Neural progenitor cell (in vitro differentiated cells): ENCODE measurements around the gene FGF9.

Experiments
- EZH2 ChIP-seq: fragments of 200-600 bp; sonication (generic); IDR thresholded peaks from 2 replicates; pipeline ENCODE4 v1.6.1; 2017; ENCODE audit warnings: antibody characterized with exemption, mild to moderate bottlenecking, moderate library complexity
- EZH2phosphoT487 ChIP-seq: fragments of 200-600 bp; sonication (generic); IDR thresholded peaks from 2 replicates; pipeline ENCODE4 v1.6.1; 2017; ENCODE audit warnings: antibody characterized with exemption
- TF ChIP-seq, protein P1 (sequence below): fragments of 200-600 bp; sonication (generic); IDR thresholded peaks from 2 replicates; pipeline ENCODE4 v1.5.1; 2017; ENCODE audit warnings: antibody characterized with exemption, mild to moderate bottlenecking

DNA sequence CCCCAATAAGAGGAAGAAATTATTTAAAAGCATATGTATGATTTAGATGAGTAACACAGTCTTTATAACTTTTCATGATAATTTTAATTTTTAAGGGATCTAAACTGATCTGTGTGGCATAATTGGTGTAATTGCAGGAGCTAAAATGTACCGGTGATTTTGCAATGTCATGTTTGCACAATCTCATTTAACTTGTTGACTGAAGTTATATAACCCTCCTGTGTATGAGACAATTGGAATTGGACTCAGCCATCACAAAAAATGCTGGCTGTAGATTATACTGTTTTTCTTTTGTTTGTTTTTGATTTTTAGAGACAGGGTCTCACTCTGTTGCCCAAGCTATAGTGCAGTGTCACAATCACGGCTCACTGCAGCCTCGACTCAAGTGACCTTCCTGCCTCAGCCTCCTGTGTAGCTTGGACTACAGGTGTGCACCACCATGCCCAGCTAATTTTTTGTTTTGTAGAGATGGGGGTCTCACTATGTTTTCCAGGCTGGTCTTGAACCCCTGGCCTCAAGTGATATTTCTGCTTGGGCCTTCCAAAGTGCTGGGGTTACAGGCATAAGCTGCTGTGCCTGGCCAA is 26.1 kb downstream of the FGF9 start:
- no peak for TF ChIP-seq EZH2
- TF ChIP-seq, protein P1, sequence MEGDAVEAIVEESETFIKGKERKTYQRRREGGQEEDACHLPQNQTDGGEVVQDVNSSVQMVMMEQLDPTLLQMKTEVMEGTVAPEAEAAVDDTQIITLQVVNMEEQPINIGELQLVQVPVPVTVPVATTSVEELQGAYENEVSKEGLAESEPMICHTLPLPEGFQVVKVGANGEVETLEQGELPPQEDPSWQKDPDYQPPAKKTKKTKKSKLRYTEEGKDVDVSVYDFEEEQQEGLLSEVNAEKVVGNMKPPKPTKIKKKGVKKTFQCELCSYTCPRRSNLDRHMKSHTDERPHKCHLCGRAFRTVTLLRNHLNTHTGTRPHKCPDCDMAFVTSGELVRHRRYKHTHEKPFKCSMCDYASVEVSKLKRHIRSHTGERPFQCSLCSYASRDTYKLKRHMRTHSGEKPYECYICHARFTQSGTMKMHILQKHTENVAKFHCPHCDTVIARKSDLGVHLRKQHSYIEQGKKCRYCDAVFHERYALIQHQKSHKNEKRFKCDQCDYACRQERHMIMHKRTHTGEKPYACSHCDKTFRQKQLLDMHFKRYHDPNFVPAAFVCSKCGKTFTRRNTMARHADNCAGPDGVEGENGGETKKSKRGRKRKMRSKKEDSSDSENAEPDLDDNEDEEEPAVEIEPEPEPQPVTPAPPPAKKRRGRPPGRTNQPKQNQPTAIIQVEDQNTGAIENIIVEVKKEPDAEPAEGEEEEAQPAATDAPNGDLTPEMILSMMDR: no peak
- no peak for TF ChIP-seq EZH2phosphoT487
